Tibial nerve (tissue), 4 donors: ENCODE measurements around the gene C2CD4B. TPM values are rescaled to one million over a fixed set of nuclear protein-coding genes. Genes with fewer than 3 reads are reported as not detected.
A peak's percentile ranks its signal among the peaks of the same experiment; 100 is the strongest.

ENCODE experiments used
- DNase-seq, 2 donors: peaks; one replicate each; pipeline ENCODE4 v3.0.0-alpha.2; 2019; ENCODE audit warnings: low spot score in 2 of 2
- H3K27ac ChIP-seq, 4 donors: fragments of 200-600 bp; sonication (generic) in 3 of 4; one replicate each; pipeline ENCODE4 v1.5.1; 2017 to 2019; ENCODE audit warnings: mild to moderate bottlenecking in 1 of 4
- H3K27me3 ChIP-seq, 2 donors: fragments of 200-600 bp; sonication (generic) in 1 of 2; one replicate each; pipeline versions ENCODE4 v1.5.1 to v1.6.0; 2017 to 2019
- H3K36me3 ChIP-seq, 3 donors: fragments of 200-600 bp; sonication (generic); one replicate each; pipeline ENCODE4 v1.5.1; 2018 to 2019
- H3K4me1 ChIP-seq, 4 donors: fragments of 200-600 bp; sonication (generic) in 3 of 4; one replicate each; pipeline ENCODE4 v1.5.1; 2017 to 2019
- H3K4me3 ChIP-seq, 4 donors: fragments of 200-600 bp; sonication (generic) in 3 of 4; one replicate each; pipeline ENCODE4 v1.5.1; 2017 to 2019; ENCODE audit warnings: mild to moderate bottlenecking in 1 of 4, moderate library complexity in 1 of 4
- H3K9me3 ChIP-seq, 4 donors: fragments of 200-600 bp; sonication (generic) in 3 of 4; one replicate each; pipeline ENCODE4 v1.5.1; 2017 to 2019
- EP300 ChIP-seq, 2 donors: sonication (generic); formaldehyde crosslinking; IDR thresholded peaks; one replicate each; pipeline ENCODE4 v1.6.1; 2017; ENCODE audit warnings: antibody characterized with exemption in 2 of 2, mild to moderate bottlenecking in 1 of 2
- POLR2A ChIP-seq, 2 donors: fragments of 450-650 bp; IDR thresholded peaks; one replicate each; pipeline ENCODE4 v1.6.1; 2017; ENCODE audit warnings: antibody characterized with exemption in 2 of 2, mild to moderate bottlenecking in 2 of 2, moderate library complexity in 2 of 2
- WGBS, 2 donors: methylation state at CpG; one replicate each; pipeline ENCODE4 v1.1.5; 2018; 5-methylcytosine and 5-hydroxymethylcytosine counted together
- total RNA-seq, 4 donors: library from RNA; depleted of rRNA; stranded (reverse); fragments of >200 nt; gene quantifications; one replicate each; pipeline ENCODE4 v1.1.0, GENCODE V29; 2016
- TF ChIP-seq, protein P1 (sequence below), 5 experiments: fragments of 200-600 bp in 3 of 5; fragments of 450-650 bp in 2 of 5; sonication (generic) in 3 of 5; IDR thresholded peaks; one replicate each; pipeline ENCODE4 v1.5.1; 2016 to 2019; ENCODE audit warnings: antibody characterized with exemption in 5 of 5, mild to moderate bottlenecking in 3 of 5, moderate library complexity in 2 of 5

The C2CD4B gene
- total RNA-seq, 4 donors from 2014 or later = 1.8 to 5.5 (median 3.0) TPM

DNA sequence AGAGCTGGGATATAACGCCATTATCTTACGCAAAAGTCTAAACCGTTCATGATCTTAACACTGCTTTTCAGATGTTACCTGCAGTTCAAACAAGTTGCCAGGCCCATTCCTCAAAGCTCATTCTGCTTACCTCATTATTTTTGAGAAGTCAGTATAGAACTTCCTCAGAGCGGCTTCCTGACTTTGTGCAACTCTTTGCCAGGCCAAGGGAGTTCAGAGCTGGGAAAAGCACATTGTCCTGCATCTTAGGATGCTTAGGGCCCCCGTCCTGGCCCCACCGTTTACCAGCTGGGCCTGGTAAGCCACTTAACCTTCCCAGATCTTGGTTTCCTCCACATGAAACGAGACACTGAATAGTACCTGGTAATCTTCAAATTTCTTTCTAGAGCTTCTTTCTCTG is 6.8 kb upstream of the C2CD4B start:
- TF ChIP-seq POLR2A (IDR thresholded peaks at IDR 0.05) = no peak
- no peak for TF ChIP-seq EP300 (IDR thresholded peaks at IDR 0.05)
- TF ChIP-seq, protein P1, sequence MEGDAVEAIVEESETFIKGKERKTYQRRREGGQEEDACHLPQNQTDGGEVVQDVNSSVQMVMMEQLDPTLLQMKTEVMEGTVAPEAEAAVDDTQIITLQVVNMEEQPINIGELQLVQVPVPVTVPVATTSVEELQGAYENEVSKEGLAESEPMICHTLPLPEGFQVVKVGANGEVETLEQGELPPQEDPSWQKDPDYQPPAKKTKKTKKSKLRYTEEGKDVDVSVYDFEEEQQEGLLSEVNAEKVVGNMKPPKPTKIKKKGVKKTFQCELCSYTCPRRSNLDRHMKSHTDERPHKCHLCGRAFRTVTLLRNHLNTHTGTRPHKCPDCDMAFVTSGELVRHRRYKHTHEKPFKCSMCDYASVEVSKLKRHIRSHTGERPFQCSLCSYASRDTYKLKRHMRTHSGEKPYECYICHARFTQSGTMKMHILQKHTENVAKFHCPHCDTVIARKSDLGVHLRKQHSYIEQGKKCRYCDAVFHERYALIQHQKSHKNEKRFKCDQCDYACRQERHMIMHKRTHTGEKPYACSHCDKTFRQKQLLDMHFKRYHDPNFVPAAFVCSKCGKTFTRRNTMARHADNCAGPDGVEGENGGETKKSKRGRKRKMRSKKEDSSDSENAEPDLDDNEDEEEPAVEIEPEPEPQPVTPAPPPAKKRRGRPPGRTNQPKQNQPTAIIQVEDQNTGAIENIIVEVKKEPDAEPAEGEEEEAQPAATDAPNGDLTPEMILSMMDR (IDR thresholded peaks at IDR 0.05) = no peak
- no peak for DNase-seq
- WGBS, 2 donors = 67 to 81% methylated on average over 7 of the region's 7 CpGs

DNA sequence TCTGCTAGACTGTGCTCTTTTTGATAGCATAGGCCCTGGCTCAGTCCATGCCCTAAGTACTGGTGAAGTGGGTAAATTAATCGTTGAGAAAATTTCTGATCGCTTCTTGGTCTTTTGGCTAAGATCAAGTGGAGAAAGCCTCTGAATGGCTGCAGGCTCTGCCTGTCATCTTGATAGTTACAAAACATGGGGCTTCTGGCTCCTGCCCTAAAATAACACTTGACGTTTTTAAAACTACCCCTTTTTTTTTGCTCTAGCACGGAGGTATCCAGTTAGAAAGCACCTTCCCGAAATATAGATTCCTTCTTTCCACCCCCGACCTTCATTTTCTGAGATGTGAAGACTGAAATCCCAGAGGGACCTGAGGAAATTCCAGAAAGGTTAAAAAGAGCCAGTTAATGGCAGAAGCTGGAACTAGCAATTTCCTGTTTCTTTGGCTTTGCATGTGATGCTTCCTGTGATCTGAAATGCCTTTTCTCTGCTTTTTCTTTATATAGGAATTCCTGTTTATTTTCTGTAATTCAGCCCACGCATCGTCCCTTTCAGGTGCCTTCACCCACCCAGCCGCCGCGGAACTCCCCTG is 799 bp upstream of the C2CD4B start:
- TF ChIP-seq EP300 (IDR thresholded peaks at IDR 0.05) (peak in 1 of 2 donors; percentile 9), POLR2A (IDR thresholded peaks at IDR 0.05) (no peak)
- TF ChIP-seq, protein P1 (IDR thresholded peaks at IDR 0.05) = no peak
- Histone ChIP-seq H3K4me3 (peak overlapping the region in 1 of 4 donors; percentile 53), H3K27ac (no peak overlapping the region), H3K27me3 (peaks cover 0 to 59% of the 10 kb centered on the region in 2 donors), H3K9me3 (no peaks in the 10 kb centered on the region), H3K4me1 (peaks cover 0 to 20% (median 5%) of the 10 kb centered on the region in 4 donors), H3K36me3 (no peaks in the 10 kb centered on the region)
- DNase-seq = no peak
- 55 to 56% methylated on average over 11 of the region's 11 CpGs for WGBS, 2 donors

More for the DNA sequence above, 6.8 kb upstream of the C2CD4B start:
- Histone ChIP-seq H3K36me3 (no peaks in the 10 kb centered on the region), H3K9me3 (no peaks in the 10 kb centered on the region), H3K4me3 (no peak overlapping the region), H3K4me1 (no peaks in the 10 kb centered on the region), H3K27ac (no peak overlapping the region), H3K27me3 (peaks cover 0 to 11% of the 10 kb centered on the region in 2 donors)

DNA sequence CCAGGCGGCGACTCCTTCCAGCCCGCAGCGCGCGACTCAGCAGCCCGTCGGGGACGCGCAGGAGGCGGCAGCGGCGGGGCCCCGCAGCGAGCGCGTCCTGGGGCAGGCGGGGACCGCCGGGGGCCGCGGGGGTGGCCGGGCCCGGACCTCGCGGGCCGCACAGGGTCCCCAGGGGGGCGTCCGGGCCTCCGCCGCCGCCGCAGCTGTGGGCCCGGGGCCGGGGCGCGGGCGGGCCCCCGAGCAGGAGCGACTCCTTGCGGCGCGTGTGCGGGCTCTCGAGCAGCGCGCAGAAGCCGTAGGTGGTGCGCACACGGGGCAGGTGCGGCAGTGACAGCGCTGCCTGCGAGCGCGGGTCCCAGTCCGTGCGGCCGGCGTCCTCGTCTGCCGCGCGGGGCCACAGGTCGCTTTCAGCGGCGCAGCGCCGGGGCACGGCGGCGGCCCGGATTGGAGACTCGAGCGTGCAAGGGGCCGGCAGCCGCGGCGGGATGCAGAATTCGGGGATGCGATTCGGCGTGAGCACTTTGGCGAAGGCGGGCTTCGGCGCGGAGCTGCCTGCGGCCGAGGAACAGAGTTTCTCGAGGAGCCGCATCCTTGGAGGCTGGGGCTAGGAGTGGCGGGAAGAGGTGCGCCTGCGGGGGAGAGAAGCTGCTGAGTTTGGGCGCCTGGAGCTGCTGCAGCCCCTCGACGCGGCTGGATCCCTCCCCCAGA is 535 bp downstream of the C2CD4B start:
- Histone ChIP-seq H3K27me3 (peaks cover 0 to 72% of the 10 kb centered on the region in 2 donors), H3K4me3 (peak overlapping the region; percentile 14 to 53 (median 20)), H3K4me1 (peaks cover 0 to 20% (median 5%) of the 10 kb centered on the region in 4 donors), H3K36me3 (no peaks in the 10 kb centered on the region), H3K27ac (peak overlapping the region in 2 of 4 donors; percentile 30 to 60), H3K9me3 (no peaks in the 10 kb centered on the region)
- DNase-seq = no peak
- TF ChIP-seq EP300 (IDR thresholded peaks at IDR 0.05) (no peak), POLR2A (IDR thresholded peaks at IDR 0.05) (no peak)
- TF ChIP-seq, protein P1 (IDR thresholded peaks at IDR 0.05) = no peak
- WGBS, 2 donors = 2% methylated on average over 56 of the region's 98 CpGs

DNA sequence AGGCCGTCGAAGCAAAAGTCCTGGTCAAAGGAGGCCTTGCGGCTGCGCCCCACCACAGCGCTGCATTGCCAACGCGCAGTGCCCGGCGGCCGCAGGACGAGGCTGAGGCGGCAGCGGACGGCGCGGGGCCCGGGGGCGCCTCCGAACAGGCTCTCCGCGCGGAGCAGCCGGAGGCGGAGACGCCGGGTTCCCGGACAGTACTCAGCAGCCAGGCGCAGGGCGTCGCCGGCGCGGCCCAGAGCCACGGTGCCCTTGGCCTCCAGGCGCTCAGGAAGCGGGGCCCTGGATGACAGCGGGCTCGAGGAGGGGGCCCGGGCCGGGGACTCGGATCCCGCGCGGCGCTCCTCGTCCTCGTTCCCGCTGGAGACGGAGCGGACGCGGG is 1.1 kb downstream of the C2CD4B start:
- no peaks in the 10 kb centered on the region for H3K9me3 ChIP-seq
- H3K27ac ChIP-seq = peak overlapping the region in 2 of 4 donors; percentile 30 to 60
- H3K4me3 ChIP-seq = peak overlapping the region in 2 of 4 donors; percentile 26 to 53
- H3K4me1 ChIP-seq = peaks cover 0 to 20% (median 5%) of the 10 kb centered on the region in 4 donors
- TF ChIP-seq POLR2A (IDR thresholded peaks at IDR 0.05) = no peak
- TF ChIP-seq EP300 (IDR thresholded peaks at IDR 0.05) = no peak
- TF ChIP-seq, protein P1 (IDR thresholded peaks at IDR 0.05) = no peak
- peaks cover 0 to 76% of the 10 kb centered on the region in 2 donors for H3K27me3 ChIP-seq
- H3K36me3 ChIP-seq = no peaks in the 10 kb centered on the region
- DNase-seq = no peak
- WGBS, 2 donors = 3 to 7% methylated on average over 18 to 35 of the region's 52 CpGs
